Lung (tissue), 12 donors: ENCODE results near the gene COL9A2. TPM values are rescaled to one million over a fixed set of nuclear protein-coding genes. Genes with fewer than 3 reads are reported as not detected.
"Not testable (repeated sequence)": the region's sequence is repeated elsewhere in the genome, so short reads cannot be mapped to it uniquely, and the experiment has no call there.

Experiments
- ATAC-seq: fragments of 200-7000 bp; cut with Tn5 transposase; one replicate; pipeline ENCODE4 v1.9.1; 2020; ENCODE audit warnings: moderate number of reproducible peaks; ENCODE audit not compliant: insufficient read depth, low FRiP score
- DNase-seq, 3 donors: peaks; one replicate each; pipeline ENCODE4 v3.0.0-alpha.2; 2013 to 2017
- H3K27ac ChIP-seq, 2 donors: one replicate each; pipeline ENCODE4 v1.5.1; 2013; ENCODE audit warnings: mild to moderate bottlenecking in 2 of 2, moderate library complexity in 2 of 2, control low read depth in 1 of 2, inconsistent platforms in 1 of 2, low read depth in 1 of 2, low read length in 1 of 2
- H3K27me3 ChIP-seq, 3 donors: one replicate each; pipeline ENCODE4 v1.5.1; 2013; ENCODE audit warnings: low read length in 2 of 3; ENCODE audit not compliant: control insufficient read depth in 3 of 3, insufficient read depth in 3 of 3
- H3K36me3 ChIP-seq, 4 donors: one replicate each; pipeline ENCODE4 v1.5.1; 2013; ENCODE audit warnings: low read length in 4 of 4, mild to moderate bottlenecking in 1 of 4, moderate library complexity in 1 of 4; ENCODE audit not compliant: control insufficient read depth in 4 of 4, insufficient read depth in 4 of 4
- H3K4me1 ChIP-seq, 5 donors: one replicate each; pipeline ENCODE4 v1.5.1; 2013; ENCODE audit warnings: low read length in 5 of 5, mild to moderate bottlenecking in 2 of 5, moderate library complexity in 1 of 5; ENCODE audit not compliant: control insufficient read depth in 5 of 5, insufficient read depth in 5 of 5
- H3K4me3 ChIP-seq: one replicate; pipeline ENCODE4 v1.5.1; 2013; ENCODE audit warnings: mild to moderate bottlenecking, control low read depth, moderate library complexity
- H3K9ac ChIP-seq, 2 donors: one replicate each; pipeline ENCODE4 v1.5.1; 2013; ENCODE audit warnings: low read length in 2 of 2, control low read depth in 1 of 2; ENCODE audit not compliant: insufficient read depth in 1 of 2
- H3K9me3 ChIP-seq, 4 donors: one replicate each; pipeline ENCODE4 v1.5.1; 2013; ENCODE audit warnings: low read length in 3 of 4, mild to moderate bottlenecking in 1 of 4, moderate library complexity in 1 of 4; ENCODE audit not compliant: control insufficient read depth in 4 of 4, insufficient read depth in 3 of 4
- CTCF ChIP-seq: IDR thresholded peaks from 2 replicates; pipeline ENCODE4 v1.5.1; 2012; ENCODE audit warnings: mild to moderate bottlenecking; ENCODE audit errors: control extremely low read depth, extremely low read depth
- WGBS, 2 donors: extraction: QIAGEN DNeasy Blood & Tissue Kit; methylation state at CpG; one replicate each; pipeline ENCODE4 v1.1.7; 2013; 5-methylcytosine and 5-hydroxymethylcytosine counted together
- polyA plus RNA-seq, 2 donors: library from polyadenylated mRNA; stranded (reverse); fragments of 200-250 nt; gene quantifications; one replicate each; pipeline ENCODE4 v1.2.1, GENCODE V29; 2013
- total RNA-seq, 2 donors: library from RNA; depleted of rRNA in 1 of 2; stranded (reverse); fragments of >200 nt in 1 of 2; gene quantifications; one replicate each; pipeline ENCODE4 v1.2.1, GENCODE V29; 2014 to 2021
- donor health status: control.
- donor health status: control.
- donor health status: Bipolar disorder and iron deficiency.
- donor health status: healthy.
- donor health status: DM: yes; HTN: yes; CAD: no.

The COL9A2 gene
- total and polyA plus RNA-seq, 4 donors: 3.7 to 16.0 (median 9.4) TPM

- Histone ChIP-seq H3K4me1 (no peaks in the 10 kb centered on the region), H3K27ac (no peak overlapping the region), H3K27me3 (no peaks in the 10 kb centered on the region), H3K9ac (no peak overlapping the region), H3K36me3 (peaks cover 0 to 1% (median 0%) of the 10 kb centered on the region in 4 donors), H3K4me3 (no peak overlapping the region), H3K9me3 (no peaks in the 10 kb centered on the region)
- TF ChIP-seq CTCF: no peak
- DNase-seq (no peak), ATAC-seq (no peak)
- WGBS, 2 donors: 62 to 76% methylated on average over 2 of the region's 2 CpGs
Measured at GRCh38 chr1:40350391-40350790, 33.3 kb upstream of the COL9A2 start.

GRCh38 chr1:40344597-40344996 lies 27.5 kb upstream of the COL9A2 start:
- Histone ChIP-seq H3K27me3 (no peaks in the 10 kb centered on the region), H3K27ac (no peak overlapping the region), H3K36me3 (no peaks in the 10 kb centered on the region), H3K9me3 (peaks cover 0 to 2% (median 0%) of the 10 kb centered on the region in 4 donors), H3K4me3 (no peak overlapping the region), H3K9ac (peak overlapping the region in 1 of 2 donors; percentile 9), H3K4me1 (peaks cover 0 to 2% (median 0%) of the 10 kb centered on the region in 5 donors)
- DNase-seq: peak; percentile 31 to 48 (median 45)
- ATAC-seq: peak; percentile 41
- WGBS, 2 donors: 18 to 20% methylated on average over 6 of the region's 6 CpGs
- TF ChIP-seq CTCF: no peak

- H3K4me1 ChIP-seq, H3K9ac ChIP-seq: not testable (repeated sequence)
- WGBS, 2 donors: 65 to 85% methylated on average over 3 of the region's 3 CpGs
Measured at GRCh38 chr1:40342381-40342717, 25.3 kb upstream of the COL9A2 start.

GRCh38 chr1:40341491-40342380 lies 24.6 kb upstream of the COL9A2 start:
- DNase-seq (no peak), ATAC-seq (no peak)
- no peaks in the 10 kb centered on the region for H3K27me3 ChIP-seq
- H3K9me3 ChIP-seq: peaks cover 0 to 2% (median 0%) of the 10 kb centered on the region in 4 donors
- 61 to 63% methylated on average over 6 of the region's 6 CpGs for whole genome bisulfite sequencing, 2 donors
- H3K27ac ChIP-seq: no peak overlapping the region
- H3K36me3 ChIP-seq: no peaks in the 10 kb centered on the region
- no peak overlapping the region for H3K4me3 ChIP-seq
- H3K4me1 ChIP-seq: peaks cover 0 to 4% (median 0%) of the 10 kb centered on the region in 5 donors
- H3K9ac ChIP-seq: no peak overlapping the region
- no peak for TF ChIP-seq CTCF

More at GRCh38 chr1:40342381-40342717, 25.3 kb upstream of the COL9A2 start:
- not testable (repeated sequence) for H3K27me3 ChIP-seq, H3K4me3 ChIP-seq, H3K36me3 ChIP-seq, H3K9me3 ChIP-seq, H3K27ac ChIP-seq, DNase-seq, ATAC-seq
